Right renal cortex interstitium (tissue), 3 donors: ENCODE data around the gene IRF2. TPM values are rescaled to one million over a fixed set of nuclear protein-coding genes. Genes with fewer than 3 reads are reported as not detected.

Experiments used
- DNase-seq, 3 donors: peaks; one replicate each; pipeline ENCODE4 v3.0.0-alpha.2; 2013; ENCODE audit warnings: low read depth in 3 of 3, low spot score in 2 of 3
- polyA plus RNA-seq, 3 donors: library from polyadenylated mRNA; unstranded; fragments of 120-200 nt; gene quantifications; one replicate each; pipeline ENCODE4 v1.2.1, GENCODE V29; 2013; ENCODE audit not compliant: insufficient read length in 3 of 3

IRF2 gene
- polyA plus RNA-seq, 3 donors: 35.6 to 42.4 (median 37.9) TPM

DNA sequence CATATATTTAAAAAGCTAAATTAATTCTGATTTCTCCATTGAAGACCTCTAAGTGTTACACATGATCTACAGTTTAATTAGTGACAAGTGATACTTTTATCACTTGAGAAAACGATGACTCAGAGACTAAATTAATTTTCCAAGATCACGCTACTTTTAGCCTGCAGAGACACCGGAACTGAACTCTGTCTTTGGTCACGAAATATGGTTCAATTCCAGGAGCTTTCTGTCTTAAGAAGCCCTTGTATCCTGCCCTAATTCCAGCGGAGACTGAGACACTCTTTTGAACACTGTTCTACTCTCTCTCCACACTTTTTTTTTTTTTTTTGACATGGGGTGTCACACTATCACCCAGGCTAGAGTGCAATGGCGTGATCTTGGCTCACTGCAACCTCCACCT is 63.6 kb downstream of the IRF2 start:
- no peak for DNase-seq

DNA sequence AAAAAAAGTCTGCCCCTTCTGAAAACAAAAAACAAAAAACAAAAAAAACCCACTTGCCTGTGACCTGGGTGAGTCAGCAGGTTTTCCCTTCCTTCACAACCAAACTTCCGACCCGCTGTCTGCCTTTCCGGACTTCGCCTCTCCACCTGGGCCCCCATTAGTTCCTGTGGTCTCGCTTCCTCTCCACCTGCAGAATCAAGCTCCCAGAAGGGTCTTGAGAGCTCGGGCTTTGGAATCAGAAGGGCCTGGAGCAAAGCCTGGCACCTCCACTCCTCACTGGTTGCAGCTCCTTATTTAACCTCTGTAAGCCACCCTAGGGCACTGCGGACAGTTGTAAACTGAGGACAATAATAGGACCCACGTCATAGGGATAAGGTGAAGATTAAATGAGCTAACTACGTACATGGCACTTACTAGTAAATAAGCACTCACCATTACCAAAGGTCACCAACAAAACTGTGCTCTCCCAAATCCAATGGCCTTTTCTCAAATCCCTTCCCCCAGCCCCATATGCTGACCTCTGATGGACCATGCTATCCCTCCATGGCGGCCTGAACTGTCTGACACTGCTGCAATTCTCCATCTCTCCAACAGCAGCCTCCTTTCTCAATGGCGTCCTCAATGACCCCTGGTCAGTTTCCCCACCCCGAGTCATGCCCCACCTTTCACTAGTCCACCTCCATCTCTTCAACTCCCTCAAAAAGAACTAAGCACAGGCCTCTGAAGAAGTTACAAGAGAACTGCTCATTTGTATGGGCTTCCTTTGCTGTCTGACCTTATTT is 64.2 kb downstream of the IRF2 start:
- DNase-seq: no peak

DNA sequence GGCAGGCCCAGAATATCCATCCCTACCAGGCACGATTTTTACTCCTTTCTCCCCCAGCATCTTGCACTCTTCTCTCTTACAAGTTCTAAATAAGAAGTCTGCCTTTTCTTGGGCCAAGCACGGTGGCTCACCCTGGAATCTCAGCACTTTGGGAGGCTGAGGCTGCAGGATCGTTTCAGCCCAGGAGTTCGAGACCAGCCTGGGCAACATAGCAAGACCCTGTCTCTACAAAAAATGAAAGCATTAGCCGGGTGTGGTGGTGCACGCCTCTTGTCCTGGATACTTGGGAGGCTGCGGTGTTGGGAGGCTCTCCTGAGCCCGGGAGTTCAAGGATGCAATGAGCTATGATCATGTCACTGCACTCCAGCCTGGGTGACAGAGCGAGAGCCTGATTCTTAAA is 64.8 kb downstream of the IRF2 start:
- no peak for DNase-seq

- DNase-seq: no peak
These were observed 65.7 kb downstream of the IRF2 start for GRCh38 chr4:184408684-184409081.

GRCh38 chr4:184408021-184408683 is 66.2 kb downstream of the IRF2 start:
- DNase-seq: no peak

DNA sequence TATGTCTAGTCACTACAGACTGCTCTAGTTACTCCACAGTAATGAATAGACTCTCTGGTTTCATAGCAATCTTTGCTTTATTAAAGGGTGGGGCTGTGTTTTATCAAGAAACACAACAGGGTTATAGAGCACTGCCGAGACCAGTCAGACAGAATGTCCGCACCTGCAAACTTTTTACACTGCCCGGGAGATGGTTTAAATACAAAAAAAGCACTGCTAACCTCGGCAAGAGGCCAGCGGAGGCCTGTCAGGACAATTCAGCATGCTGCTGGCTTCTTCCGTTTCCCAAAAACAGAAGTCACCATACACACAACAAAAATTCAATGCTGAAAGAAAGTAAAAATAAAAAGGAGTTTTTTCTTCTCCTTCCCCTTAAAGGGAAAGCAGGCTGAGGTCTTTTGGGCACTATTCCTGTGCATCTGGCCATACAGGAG is 67.4 kb downstream of the IRF2 start:
- DNase-seq: no peak

DNA sequence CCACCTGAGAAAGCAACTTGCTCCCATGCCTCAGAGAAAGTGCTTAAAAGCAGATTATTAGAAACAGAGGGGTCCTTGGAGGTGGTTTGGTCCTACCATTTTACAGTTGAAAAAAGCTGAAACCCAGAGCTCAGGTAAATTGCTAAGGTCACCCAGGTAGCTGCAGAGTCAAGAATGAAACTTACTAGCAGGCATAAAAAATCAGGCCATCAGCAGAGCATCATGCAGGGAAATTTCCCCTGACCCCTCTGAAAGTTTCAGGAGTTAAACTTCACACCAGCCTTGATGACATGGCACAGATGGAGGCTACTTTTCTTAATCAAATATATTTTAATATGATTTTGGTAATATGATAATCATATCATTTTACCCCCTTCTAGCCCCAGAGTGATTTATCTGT is 70.3 kb downstream of the IRF2 start:
- no peak for DNase-seq

- DNase-seq: no peak
These were observed 71.0 kb downstream of the IRF2 start for GRCh38 chr4:184403384-184403781.

- no peak for DNase-seq
These were observed 71.5 kb downstream of the IRF2 start for GRCh38 chr4:184402740-184403383.

DNA sequence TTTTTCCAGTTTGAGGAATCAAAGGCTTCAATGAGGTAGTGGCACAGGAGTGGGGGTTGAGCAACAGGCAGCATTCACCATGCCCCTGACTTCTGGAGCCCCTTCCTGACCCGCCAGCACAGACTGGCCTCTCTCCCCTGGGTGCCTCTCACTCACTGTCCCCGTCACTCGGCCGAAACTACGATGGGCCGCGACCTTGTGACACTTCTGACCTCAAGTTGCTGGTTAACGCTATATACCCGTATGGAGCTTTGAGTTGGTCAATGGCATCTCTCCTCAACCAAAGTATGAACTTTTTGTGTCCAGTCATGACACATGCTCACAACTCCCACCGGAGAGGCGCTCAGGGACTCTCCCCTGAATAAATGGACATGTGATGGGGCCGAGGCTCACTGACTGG is 72.1 kb downstream of the IRF2 start:
- DNase-seq: no peak

GRCh38 chr4:184401397-184402171 is 72.8 kb downstream of the IRF2 start:
- no peak for DNase-seq

GRCh38 chr4:184400891-184401290 is 73.5 kb downstream of the IRF2 start:
- DNase-seq: no peak

DNA sequence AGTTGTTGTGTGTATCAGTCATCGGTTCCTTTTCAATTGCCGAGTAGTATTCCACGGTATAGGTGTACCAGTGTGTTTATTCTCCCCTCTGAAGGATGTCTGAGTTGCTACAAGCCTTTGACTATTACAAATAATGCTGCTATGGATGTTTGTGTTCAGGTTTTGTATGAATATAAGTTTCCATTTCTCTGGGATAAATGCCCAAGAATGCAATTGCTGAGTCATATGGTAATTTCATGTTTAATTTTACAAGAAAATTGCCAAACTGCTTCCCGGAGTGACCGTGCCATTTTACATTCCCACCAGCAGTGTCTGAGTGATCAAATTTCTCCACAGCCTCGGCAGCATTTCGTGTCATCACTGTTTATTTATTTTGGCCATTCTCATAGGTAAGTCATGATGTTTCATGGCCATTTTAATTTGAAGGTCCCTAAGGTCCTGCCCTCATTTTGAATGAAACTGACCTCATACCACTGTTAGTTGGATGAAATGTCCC is 73.9 kb downstream of the IRF2 start:
- DNase-seq: no peak

DNA sequence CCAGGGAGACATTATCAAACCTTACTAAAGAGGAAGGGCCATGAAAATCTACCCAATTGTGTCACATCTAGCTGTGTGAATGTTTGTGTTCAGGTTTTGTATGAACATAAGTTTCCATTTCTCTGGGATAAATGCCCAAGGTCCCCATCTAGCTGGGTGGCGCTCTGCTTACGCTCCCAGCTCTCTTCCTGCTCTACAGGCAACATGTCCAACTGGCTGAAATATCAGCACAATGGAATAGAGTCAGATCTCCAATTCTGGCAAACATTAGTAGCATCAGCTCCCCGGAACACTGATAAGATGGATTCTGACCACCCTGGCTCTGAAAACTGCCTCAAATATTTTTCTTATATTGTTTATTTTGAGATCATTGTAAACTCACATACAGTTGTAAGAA is 74.8 kb downstream of the IRF2 start:
- DNase-seq: no peak

DNA sequence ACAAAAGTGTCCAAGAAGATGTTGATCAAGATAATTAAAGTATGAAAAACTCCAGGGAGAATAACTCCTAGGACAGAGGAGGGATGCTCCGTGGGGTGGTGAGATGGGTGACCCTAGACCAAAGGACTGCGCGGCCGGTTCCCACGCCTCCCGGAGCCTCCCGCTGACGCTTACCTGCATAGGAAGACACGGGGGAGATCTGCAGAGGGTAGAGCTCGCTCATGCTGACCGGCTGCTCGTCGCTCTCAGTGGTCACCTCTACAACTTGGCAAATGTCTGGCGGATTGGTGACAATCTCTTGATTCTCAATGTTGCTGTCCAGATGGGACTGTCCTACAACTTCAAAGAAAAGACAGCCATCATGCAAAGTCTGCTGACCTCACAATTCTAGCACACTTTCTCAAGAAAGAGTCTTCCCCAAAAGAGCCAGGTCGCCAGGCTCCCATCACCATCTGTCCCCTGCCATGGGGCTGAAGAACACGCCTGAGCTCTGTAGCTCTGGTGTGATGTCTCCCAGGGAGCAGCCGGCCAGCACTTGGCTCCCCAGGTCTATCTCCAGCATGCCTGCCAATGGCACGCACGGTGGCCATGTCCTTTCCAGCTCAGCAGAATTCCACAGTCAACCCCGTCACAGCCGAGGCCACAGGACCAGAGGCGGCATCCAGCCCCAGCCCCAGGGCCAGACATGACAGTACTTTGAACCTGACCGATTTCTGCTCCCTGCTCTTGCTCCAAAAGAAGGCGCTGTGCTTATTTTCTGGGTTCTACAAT is 75.4 kb downstream of the IRF2 start:
- DNase-seq: no peak

DNA sequence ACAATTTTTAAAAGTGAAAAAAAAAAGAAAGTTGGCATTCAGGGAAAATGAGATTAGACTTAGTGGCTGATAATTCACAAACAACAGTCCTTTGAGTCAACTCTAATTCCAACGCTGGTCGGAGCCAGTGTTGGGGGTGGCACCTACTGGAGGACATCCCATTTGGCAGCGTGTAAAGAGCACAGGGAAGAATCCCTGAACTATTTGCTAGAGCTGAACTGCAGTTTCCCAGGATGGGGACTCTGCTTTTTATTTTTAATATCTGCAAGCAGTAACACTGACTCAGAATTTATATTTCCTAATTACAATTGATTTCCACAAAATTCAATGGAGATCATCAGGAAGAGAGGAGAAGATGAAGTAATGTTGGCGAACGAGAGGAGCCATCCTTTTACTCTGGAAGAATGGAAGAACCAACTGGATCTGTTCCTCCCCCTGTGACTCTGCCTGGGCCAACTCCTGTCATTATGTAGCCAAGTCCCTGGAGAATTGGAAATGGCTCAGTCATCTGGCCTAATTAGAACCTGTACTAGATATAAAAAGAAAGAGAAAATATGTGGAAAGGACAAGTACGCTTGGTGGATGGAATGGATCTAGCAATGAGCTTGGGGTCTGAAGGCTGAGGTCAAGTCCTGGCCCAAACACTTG is 76.7 kb downstream of the IRF2 start:
- DNase-seq: no peak

GRCh38 chr4:184396570-184397515 is 77.5 kb downstream of the IRF2 start:
- no peak for DNase-seq

DNA sequence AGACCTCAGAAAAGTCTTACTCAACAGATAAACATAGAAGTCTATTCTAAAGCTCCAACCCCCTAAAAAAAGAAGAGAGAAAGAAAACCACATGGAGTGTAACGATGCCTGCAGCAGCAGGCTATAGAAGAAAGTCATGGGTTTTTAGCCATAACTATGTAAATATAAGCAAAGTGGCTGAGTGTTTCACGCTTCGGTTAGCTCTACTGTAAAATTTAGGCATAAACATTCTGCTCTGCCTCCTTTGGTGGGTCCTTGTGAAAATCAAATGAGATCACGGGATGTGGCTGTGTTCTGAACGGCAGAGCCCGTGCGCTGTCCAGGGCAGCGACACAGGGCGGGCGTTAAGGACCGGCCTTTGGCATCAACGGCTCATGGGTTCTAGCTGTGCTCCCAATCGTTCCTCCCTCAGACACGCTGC is 78.4 kb downstream of the IRF2 start:
- DNase-seq: no peak
